Calu3 (cell line): Measurements from ENCODE around the gene DOC2B. TPM values are rescaled to one million over a fixed set of nuclear protein-coding genes. Genes with fewer than 3 reads are reported as not detected.

Source experiments
- BruUV-seq: library from RNA; stranded (reverse); fragments of 400-500 nt; replicated peaks from 2 replicates; lab custom pipeline; 2021; lab: Mats Ljungman, UMichigan
- CTCF ChIA-PET: fragments of 300-600 bp; sonication (Branson Sonifier 250); formaldehyde crosslinking; loops from one replicate; lab custom pipeline; 2022; ENCODE audit warnings: antibody characterized with exemption; lab: Charles Lee
- DNase-seq: peaks from one replicate; pipeline ENCODE4 v3.0.0; 2022
- H3K27ac Mint-ChIP-seq: one replicate; pipeline ENCODE4 v1.8.0; 2022; ENCODE audit warnings: mixed read lengths; ENCODE audit not compliant: unreplicated experiment
- H3K27me3 Mint-ChIP-seq: one replicate; pipeline ENCODE4 v1.8.0; 2022; ENCODE audit warnings: mixed read lengths; ENCODE audit not compliant: unreplicated experiment
- H3K36me3 Mint-ChIP-seq: one replicate; pipeline ENCODE4 v1.8.0; 2022; ENCODE audit warnings: mild to moderate bottlenecking, moderate library complexity, mixed read lengths; ENCODE audit not compliant: insufficient read depth, unreplicated experiment
- H3K4me1 Mint-ChIP-seq: one replicate; pipeline ENCODE4 v1.8.0; 2022; ENCODE audit warnings: mild to moderate bottlenecking, low read depth, mixed read lengths; ENCODE audit not compliant: unreplicated experiment
- H3K4me3 Mint-ChIP-seq: one replicate; pipeline ENCODE4 v1.8.0; 2022; ENCODE audit warnings: mild to moderate bottlenecking, low read depth, moderate library complexity, mixed read lengths; ENCODE audit not compliant: unreplicated experiment
- H3K9me3 Mint-ChIP-seq: one replicate; pipeline ENCODE4 v1.8.0; 2022; ENCODE audit warnings: low read depth, mixed read lengths; ENCODE audit not compliant: unreplicated experiment
- intact Hi-C: fragments of 100-400 bp; cut with micrococcal nuclease; formaldehyde crosslinking; loops from one replicate; pipeline ENCODE4 v1.10.0; 2022; ENCODE audit not compliant: unreplicated experiment
- total RNA-seq: library from RNA; stranded (reverse); gene quantifications from 2 replicates; pipeline ENCODE4 v1.2.3, GENCODE V29; 2022
- TF ChIP-seq, protein P1 (sequence below): fragments of 200-600 bp; IDR thresholded peaks from one replicate; pipeline ENCODE4 v1.8.0; 2022; ENCODE audit warnings: antibody characterized with exemption; ENCODE audit not compliant: unreplicated experiment

DOC2B gene
- total RNA-seq, 1 experiment from 2014 or later = 0.24 TPM

DNA sequence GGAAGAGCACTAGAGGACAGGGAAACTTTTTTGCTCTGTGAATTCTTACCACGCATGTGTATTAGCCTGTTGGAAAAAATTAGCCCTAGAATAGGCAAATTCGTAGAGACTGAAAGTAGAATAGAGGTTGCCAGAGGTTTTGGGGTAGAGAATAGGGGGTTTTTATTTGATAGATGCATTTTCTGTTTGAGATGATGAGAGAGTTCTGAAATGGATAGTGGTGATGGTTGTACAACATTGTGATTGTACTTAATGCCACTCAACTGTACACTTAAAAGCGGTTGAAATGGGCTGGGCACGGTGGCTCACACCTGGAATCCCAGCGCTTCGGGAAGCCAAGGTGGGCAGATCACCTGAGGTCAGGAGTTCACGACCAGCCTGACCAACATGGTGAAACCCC, 8.0 kb upstream of the DOC2B start:
- intact Hi-C loops = no loop called here
- no TSS peak for BruUV-seq
- Mint-ChIP-seq H3K36me3 (no peaks in the 10 kb centered on the region), H3K9me3 (no peaks in the 10 kb centered on the region), H3K4me1 (no peaks in the 10 kb centered on the region), H3K27ac (no peak overlapping the region), H3K4me3 (no peak overlapping the region), H3K27me3 (peaks cover 31% of the 10 kb centered on the region)
- CTCF ChIA-PET = no interaction called here
- TF ChIP-seq, protein P1, sequence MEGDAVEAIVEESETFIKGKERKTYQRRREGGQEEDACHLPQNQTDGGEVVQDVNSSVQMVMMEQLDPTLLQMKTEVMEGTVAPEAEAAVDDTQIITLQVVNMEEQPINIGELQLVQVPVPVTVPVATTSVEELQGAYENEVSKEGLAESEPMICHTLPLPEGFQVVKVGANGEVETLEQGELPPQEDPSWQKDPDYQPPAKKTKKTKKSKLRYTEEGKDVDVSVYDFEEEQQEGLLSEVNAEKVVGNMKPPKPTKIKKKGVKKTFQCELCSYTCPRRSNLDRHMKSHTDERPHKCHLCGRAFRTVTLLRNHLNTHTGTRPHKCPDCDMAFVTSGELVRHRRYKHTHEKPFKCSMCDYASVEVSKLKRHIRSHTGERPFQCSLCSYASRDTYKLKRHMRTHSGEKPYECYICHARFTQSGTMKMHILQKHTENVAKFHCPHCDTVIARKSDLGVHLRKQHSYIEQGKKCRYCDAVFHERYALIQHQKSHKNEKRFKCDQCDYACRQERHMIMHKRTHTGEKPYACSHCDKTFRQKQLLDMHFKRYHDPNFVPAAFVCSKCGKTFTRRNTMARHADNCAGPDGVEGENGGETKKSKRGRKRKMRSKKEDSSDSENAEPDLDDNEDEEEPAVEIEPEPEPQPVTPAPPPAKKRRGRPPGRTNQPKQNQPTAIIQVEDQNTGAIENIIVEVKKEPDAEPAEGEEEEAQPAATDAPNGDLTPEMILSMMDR = no peak
- no peak for DNase-seq

DNA sequence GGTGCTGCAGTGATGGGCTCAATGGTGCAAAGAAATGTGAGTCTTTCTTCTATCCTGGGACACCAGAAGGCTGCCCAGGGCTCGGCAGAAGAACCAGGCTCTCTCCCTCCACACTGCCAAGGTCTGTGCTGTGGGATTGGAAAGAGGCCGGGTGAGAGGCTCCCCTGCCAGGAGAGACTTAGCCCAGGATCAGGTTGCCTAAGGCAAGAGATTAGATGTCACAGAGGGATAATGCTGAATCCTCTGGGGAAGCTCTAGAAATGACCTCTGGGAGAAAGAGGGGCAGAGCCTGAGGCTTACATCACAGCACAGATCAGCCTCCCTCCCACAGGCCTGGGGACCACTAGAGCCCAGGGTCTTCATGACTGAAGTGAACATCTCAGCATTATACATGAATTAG, 5.7 kb upstream of the DOC2B start:
- DNase-seq = no peak
- Mint-ChIP-seq H3K9me3 (no peaks in the 10 kb centered on the region), H3K27me3 (peaks cover 55% of the 10 kb centered on the region), H3K27ac (no peak overlapping the region), H3K36me3 (no peaks in the 10 kb centered on the region), H3K4me3 (no peak overlapping the region), H3K4me1 (no peaks in the 10 kb centered on the region)
- CTCF ChIA-PET = no interaction called here
- no TSS peak for BruUV-seq
- TF ChIP-seq, protein P1 = no peak
- intact Hi-C loops = no loop called here

DNA sequence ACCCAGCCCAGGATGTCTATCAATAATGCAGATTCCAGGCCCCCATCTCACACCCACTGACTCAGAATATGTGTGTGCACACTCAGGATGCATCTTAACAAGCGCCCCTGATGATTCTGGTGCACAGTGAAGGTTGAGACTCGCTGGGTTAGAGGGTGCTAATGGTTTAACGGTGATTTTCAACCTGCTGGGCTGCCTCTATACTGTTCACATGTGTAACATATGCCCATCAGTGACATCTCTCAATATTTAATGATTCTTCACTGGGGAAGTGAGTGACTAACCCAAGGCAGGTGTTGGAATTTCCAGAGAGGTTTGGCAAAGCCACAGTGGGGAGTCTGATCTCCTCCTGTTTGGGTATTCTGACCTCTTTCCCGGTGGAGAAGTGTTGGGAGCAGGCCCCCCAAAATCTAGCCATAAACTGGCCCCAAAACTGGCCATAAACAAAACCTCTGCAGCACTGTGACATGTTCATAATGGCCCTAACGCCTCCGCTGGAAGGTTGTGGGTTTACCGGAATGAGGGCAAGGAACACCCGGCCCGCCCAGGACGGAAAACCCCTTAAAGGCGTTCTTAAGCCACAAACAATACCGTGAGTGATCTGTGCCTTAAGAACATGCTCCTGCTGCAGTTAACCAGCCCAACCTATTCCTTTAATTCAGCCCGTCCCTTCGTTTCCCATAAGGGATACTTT, 4.1 kb upstream of the DOC2B start:
- no peaks in the 10 kb centered on the region for H3K36me3 Mint-ChIP-seq
- DNase-seq = no peak

DNA sequence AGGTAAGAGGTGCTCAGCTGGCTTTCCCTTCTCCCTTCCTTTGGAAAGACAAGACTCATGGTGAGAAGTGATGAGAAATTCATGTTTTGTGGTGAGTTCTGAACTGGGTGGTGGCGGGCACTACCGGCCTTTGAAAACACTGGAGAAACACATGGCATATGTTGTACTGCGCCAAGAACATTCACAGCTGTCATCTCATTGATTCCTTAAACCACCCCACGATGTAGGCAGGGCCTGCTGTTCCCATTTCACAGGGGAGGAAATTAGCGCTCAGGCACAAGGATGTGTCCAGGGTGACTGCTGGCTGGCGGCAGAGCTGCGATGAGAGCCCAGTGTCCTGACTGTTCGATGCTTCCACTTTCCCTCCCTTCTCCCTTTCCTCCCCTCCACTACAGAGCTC, 1.6 kb upstream of the DOC2B start:
- H3K4me1 Mint-ChIP-seq = no peaks in the 10 kb centered on the region
- CTCF ChIA-PET = no interaction called here
- no TSS peak for BruUV-seq

More for the DNA sequence above, 4.1 kb upstream of the DOC2B start:
- Mint-ChIP-seq H3K27ac (no peak overlapping the region), H3K4me3 (no peak overlapping the region), H3K9me3 (no peaks in the 10 kb centered on the region), H3K27me3 (peaks cover 61% of the 10 kb centered on the region), H3K4me1 (no peaks in the 10 kb centered on the region)
- no TSS peak for BruUV-seq
- TF ChIP-seq, protein P1 = no peak
- CTCF ChIA-PET = no interaction called here
- intact Hi-C loops = no loop called here

More for the DNA sequence above, 1.6 kb upstream of the DOC2B start:
- no peak overlapping the region for H3K4me3 Mint-ChIP-seq
- H3K27ac Mint-ChIP-seq = no peak overlapping the region
- TF ChIP-seq, protein P1 = no peak
- H3K9me3 Mint-ChIP-seq = no peaks in the 10 kb centered on the region
- DNase-seq = no peak
- H3K27me3 Mint-ChIP-seq = peaks cover 55% of the 10 kb centered on the region
- intact Hi-C loops = no loop called here
- H3K36me3 Mint-ChIP-seq = no peaks in the 10 kb centered on the region
